GM19455 (cell line): ENCODE data around the gene SLC22A1.
"Not testable (repeated sequence)": the region's sequence is repeated elsewhere in the genome, so short reads cannot be mapped to it uniquely, and the experiment has no call there.

Experiments used
- ATAC-seq: cut with Tn5 transposase; IDR thresholded peaks from one replicate; pipeline ENCODE4 v1.9.1; 2021; ENCODE audit not compliant: unreplicated experiment

Gene SLC22A1

DNA sequence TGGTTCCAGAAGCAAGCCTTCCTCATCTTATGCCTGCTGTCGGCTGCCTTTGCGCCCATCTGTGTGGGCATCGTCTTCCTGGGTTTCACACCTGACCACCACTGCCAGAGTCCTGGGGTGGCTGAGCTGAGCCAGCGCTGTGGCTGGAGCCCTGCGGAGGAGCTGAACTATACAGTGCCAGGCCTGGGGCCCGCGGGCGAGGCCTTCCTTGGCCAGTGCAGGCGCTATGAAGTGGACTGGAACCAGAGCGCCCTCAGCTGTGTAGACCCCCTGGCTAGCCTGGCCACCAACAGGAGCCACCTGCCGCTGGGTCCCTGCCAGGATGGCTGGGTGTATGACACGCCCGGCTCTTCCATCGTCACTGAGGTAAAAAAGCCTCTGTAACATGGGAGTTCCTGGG is 366 bp downstream of the SLC22A1 start:
- ATAC-seq, result no peak

DNA sequence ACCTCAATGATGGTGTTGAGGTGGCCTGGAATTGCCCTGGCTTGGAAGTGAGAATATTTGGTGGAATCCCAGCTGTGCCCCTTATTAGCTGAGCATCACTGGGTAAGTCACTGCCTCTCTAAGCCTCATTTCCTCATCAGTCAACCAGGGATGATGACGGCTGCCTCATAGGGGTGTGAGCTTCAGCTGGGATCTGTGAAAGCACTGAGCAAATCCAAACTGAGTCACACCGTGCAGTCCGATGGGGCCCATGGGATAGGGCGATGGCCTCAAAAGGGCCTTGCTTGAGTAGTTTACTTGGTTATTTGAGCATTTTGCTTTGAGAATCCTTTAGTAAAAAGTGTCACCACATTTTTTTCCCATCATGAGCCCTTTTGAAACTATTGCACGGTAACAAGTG is 1.1 kb downstream of the SLC22A1 start:
- no peak for ATAC-seq

- no peak for ATAC-seq
Measured at GRCh38 chr6:160124007-160124406, 2.4 kb downstream of the SLC22A1 start.

- ATAC-seq, result no peak
Measured at GRCh38 chr6:160124605-160125004, 3.0 kb downstream of the SLC22A1 start.

GRCh38 chr6:160125105-160125504 is 3.5 kb downstream of the SLC22A1 start:
- ATAC-seq, result not testable (repeated sequence)

- no peak for ATAC-seq
Measured at GRCh38 chr6:160127270-160128124, 5.9 kb downstream of the SLC22A1 start.

GRCh38 chr6:160128125-160128683 is 6.6 kb downstream of the SLC22A1 start:
- no peak for ATAC-seq

GRCh38 chr6:160128879-160129516 is 7.4 kb downstream of the SLC22A1 start:
- no peak for ATAC-seq

DNA sequence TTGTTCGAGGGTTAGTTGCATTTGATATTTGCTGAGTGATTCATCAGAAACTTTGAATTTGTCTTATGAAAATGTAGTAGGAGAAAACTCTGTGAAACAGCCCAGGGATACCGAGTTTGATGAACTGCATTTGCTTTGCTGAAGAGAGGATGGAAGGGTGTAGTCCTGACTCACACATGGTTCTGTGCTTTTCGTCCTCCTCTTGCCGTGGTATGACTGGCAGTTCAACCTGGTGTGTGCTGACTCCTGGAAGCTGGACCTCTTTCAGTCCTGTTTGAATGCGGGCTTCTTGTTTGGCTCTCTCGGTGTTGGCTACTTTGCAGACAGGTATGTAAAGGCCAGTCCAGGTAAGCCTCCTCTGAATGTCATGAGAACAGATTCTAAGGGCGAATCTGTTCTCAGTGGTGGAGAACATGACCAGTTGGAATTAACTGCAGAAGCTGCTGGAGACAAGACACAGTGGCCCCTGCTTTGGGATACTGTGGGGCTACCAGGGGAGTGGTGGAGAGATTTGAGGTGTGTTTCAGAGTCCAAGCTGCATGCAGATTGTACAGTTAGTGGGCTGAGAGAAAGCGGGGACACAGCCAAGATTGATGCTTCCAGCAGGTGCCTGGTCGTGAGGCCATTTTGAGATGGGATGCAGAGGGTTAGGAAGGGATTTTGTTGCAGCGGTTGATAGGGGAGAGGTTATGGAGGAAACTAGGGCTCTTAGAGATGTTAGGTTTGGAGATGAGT is 8.4 kb downstream of the SLC22A1 start:
- ATAC-seq, result no peak

DNA sequence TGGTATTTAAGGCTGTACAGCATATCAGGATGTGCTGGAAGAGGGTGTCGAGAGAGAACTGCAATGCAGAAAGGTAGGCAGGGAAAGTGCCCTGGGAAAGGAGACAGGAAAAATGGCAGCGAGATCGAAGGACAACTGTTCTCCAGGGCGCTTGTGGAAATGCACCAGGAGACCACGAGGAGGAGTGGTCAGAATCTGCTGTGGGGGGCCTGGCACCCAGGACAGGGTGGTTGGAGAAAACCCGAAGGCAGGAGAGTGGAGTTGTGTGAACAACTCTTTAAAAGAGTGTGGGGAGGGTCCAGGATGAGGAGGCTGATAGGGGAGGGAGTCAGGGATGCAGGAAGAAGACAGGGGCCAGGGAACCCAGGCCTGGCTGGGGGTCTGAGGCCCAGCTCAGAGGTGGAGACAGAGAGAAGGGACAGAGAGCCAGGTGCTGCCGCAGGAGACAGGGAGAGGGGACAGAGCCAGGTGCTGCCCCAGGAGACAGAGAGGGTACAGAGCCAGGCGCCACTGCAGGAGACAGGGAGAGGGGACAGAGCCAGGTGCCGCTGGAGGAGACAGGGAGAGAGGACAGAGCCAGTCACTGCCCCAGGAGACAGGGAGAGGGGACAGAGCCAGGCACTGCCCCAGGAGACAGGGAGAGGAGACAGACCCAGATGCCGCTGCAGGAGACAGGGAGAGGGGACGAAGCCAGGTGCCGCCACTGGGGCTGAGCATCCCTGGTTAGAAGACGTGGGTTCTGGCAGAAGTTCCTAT is 9.3 kb downstream of the SLC22A1 start:
- no peak for ATAC-seq

DNA sequence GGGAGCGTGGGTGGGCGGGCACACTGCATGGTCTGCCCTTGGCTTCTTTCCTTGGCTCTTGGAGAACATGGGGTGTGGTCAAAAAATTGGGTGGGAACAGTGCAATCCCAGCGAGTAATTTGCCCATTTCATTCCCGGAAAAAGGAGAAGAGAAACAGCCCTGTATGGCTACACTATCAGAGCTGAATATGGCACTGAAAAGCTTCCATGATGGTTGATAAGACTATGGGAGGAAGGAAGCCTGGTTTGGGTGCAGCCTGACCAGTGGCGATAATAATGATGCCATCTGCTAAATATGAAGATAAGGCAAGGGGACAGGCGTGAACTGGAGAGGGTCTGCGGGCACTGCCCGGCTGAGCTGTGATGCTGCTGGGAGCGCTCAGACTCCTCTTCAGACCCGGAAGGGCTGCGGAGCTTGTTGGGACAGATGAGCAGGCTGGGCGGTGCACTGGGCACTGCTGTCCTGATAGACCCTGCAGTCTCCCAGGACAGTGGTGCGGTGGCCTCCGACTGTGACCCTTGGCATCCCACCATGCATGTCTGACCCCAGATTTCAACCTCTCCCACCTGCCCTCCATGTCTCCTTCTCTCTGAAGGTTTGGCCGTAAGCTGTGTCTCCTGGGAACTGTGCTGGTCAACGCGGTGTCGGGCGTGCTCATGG is 10.2 kb downstream of the SLC22A1 start:
- ATAC-seq, result no peak

- ATAC-seq, result no peak
Measured at GRCh38 chr6:160132297-160132637, 10.7 kb downstream of the SLC22A1 start.

GRCh38 chr6:160132776-160133338 is 11.2 kb downstream of the SLC22A1 start:
- no peak for ATAC-seq

DNA sequence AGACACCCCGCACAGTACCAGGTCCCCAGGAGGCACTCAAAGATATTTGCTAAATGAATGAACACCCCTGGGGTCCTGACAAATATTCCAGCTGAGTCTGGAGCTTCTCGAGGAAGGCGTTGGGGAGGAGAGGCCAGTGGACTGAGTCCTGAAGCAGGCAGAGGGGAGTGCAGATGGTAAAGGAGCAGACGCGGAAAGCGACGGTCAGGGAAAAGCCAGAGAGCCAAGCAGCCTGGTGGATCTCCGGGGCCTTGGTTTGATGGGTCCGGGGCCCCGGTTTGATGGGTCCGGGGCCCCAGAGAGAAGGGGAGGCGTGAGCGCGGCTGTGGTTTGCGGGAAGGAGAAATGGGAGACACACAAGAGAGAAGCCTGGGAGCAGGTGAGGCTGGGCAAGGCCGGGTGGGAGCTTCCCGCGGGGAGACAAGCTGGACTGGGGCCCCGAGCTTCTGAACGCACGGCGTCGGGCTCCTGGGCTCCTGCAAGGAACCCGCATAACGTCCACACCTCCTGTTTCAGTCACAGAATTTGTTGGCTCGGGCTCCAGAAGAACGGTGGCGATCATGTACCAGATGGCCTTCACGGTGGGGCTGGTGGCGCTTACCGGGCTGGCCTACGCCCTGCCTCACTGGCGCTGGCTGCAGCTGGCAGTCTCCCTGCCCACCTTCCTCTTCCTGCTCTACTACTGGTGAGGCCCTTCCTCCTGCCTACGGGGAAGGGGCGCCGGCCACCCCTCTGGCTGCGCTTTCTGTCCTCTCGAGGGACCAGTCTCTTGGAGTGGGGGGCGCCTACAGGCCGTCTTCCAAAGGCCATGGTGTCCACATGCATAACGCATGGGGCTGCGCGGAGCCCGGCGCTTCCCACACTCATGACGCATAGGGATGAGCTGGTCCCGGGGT is 12.1 kb downstream of the SLC22A1 start:
- no peak for ATAC-seq

GRCh38 chr6:160134337-160134751 is 12.7 kb downstream of the SLC22A1 start:
- ATAC-seq, result not testable (repeated sequence)

DNA sequence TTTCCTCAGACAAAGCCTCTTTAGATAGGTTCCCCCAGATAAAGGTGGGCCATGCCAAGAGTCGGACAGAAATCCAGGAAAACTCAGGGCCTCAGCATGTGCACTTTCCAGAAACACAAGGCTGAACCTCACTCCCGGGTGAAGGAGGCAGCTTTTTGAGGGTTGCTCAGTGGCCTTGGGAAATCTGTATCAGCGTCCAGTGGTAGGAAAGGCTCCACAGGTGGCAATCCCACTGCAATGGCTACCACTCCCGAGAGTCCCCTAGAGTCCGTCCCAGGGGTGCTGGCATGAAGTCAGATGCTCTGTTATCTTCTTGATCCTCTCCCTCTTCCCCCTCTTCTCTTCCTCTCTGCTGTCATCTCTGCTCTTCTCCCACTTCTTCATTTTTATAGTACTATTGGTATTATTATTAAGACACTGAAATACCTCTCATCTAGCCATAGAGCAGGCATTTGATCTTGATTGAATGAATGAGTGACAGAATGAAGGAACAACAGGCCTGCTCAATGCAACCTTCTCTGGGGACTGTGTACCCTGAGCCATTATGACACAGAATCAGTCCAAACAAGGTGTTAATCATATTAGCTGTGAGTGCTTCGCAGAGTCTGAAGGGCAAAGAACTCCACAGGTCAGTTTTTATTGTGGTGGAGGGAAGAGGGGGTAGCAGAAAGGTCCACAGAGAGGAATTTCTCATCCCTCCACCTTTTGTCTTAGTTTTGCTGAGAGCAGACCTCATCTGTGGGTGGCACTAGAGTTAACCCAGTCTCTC is 13.3 kb downstream of the SLC22A1 start:
- ATAC-seq, result no peak

DNA sequence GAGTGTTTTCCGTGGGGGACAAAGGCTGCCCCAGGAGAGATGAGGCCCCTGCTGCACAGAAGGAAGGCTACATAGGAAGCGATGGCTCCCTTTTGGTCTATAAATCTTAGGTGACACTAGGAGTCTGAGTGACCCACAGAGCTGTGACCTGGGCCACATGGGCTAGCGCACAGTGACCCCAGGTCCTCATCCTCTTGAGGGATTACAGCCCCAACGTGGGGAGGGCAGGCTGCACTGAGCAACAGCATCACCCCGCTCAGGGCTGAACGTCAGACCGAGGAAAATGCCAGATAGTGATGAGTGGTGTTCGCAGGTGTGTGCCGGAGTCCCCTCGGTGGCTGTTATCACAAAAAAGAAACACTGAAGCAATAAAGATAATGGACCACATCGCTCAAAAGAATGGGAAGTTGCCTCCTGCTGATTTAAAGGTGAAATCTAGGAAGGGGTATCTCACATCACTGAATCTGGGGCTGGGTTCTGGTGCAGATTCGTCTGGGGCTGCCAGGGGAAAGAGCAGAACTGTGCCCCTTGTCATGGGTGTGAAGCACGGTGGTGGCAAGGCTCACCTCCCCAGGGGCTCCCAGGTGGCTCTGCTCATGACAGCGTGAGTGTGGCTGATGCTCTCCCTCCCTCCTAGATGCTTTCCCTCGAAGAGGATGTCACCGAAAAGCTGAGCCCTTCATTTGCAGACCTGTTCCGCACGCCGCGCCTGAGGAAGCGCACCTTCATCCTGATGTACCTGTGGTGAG is 14.5 kb downstream of the SLC22A1 start:
- no peak for ATAC-seq
